ENCODE data around the gene EVI5.
"Not testable (repeated sequence)": the region's sequence is repeated elsewhere in the genome, so short reads cannot be mapped to it uniquely, and the experiment has no call there.

EVI5 gene

GRCh38 chr1:92679980-92680379, 104.9 kb downstream of the EVI5 start:
- no peak for DNase-seq

GRCh38 chr1:92663775-92664174, 121.1 kb downstream of the EVI5 start:
- DNase-seq: no peak

GRCh38 chr1:92662048-92662447, 122.9 kb downstream of the EVI5 start:
- no peak for DNase-seq

GRCh38 chr1:92657701-92658100, 127.2 kb downstream of the EVI5 start:
- no peak for DNase-seq

- no peak for DNase-seq
These were observed 129.6 kb downstream of the EVI5 start for GRCh38 chr1:92655197-92655801.

GRCh38 chr1:92653605-92654381, 131.1 kb downstream of the EVI5 start:
- peak; percentile 71 for DNase-seq

GRCh38 chr1:92640686-92641085, 144.2 kb downstream of the EVI5 start:
- DNase-seq: not testable (repeated sequence)

- no peak for DNase-seq
These were observed 146.4 kb downstream of the EVI5 start for GRCh38 chr1:92638498-92638897.

- not testable (repeated sequence) for DNase-seq
These were observed 149.7 kb downstream of the EVI5 start for GRCh38 chr1:92635203-92635602.

GRCh38 chr1:92623187-92623778, 161.6 kb downstream of the EVI5 start:
- peak; percentile 53 for DNase-seq

GRCh38 chr1:92619466-92620189, 165.3 kb downstream of the EVI5 start:
- no peak for DNase-seq

GRCh38 chr1:92601044-92601443, 183.9 kb downstream of the EVI5 start:
- no peak for DNase-seq

GRCh38 chr1:92599184-92599583, 185.7 kb downstream of the EVI5 start:
- peak; percentile 43 for DNase-seq

GRCh38 chr1:92589361-92589760, 195.5 kb downstream of the EVI5 start:
- DNase-seq: not testable (repeated sequence)

- DNase-seq: no peak
These were observed 197.5 kb downstream of the EVI5 start for GRCh38 chr1:92587445-92587844.

GRCh38 chr1:92585831-92586230, 199.1 kb downstream of the EVI5 start:
- DNase-seq: no peak

GRCh38 chr1:92584810-92585209, 200.1 kb downstream of the EVI5 start:
- not testable (repeated sequence) for DNase-seq

GRCh38 chr1:92583821-92584760, 200.8 kb downstream of the EVI5 start:
- DNase-seq: peak; percentile 12

- DNase-seq: no peak
These were observed 207.5 kb downstream of the EVI5 start for GRCh38 chr1:92577261-92577895.

- no peak for DNase-seq
These were observed 209.8 kb downstream of the EVI5 start for GRCh38 chr1:92575123-92575522.

GRCh38 chr1:92572520-92572919, 212.4 kb downstream of the EVI5 start:
- no peak for DNase-seq

- peak; percentile 9 for DNase-seq
These were observed 213.3 kb downstream of the EVI5 start for GRCh38 chr1:92571578-92571977.
